ENCODE results near the gene CAMTA1.

DNA sequence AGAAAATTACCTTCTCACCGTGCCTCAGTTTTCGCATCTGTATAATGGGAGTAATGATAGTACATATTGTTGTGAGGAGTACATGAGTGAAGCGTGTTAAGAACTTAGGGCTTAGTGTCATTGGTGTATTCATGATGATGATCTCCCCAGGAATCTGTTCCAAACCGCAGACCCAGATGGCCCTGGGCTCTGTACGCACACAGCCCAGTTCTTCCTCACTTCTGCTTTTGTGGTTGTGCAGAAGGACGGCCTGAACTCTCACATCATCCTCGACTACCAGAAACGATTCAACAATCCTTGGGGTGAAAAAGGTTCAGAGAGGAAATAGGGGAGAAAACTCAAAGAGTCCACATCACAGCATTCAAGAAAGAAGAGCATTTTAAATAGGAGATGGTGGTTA lies 323.0 kb downstream of the CAMTA1 start:
- TF ChIP-seq, protein P1, sequence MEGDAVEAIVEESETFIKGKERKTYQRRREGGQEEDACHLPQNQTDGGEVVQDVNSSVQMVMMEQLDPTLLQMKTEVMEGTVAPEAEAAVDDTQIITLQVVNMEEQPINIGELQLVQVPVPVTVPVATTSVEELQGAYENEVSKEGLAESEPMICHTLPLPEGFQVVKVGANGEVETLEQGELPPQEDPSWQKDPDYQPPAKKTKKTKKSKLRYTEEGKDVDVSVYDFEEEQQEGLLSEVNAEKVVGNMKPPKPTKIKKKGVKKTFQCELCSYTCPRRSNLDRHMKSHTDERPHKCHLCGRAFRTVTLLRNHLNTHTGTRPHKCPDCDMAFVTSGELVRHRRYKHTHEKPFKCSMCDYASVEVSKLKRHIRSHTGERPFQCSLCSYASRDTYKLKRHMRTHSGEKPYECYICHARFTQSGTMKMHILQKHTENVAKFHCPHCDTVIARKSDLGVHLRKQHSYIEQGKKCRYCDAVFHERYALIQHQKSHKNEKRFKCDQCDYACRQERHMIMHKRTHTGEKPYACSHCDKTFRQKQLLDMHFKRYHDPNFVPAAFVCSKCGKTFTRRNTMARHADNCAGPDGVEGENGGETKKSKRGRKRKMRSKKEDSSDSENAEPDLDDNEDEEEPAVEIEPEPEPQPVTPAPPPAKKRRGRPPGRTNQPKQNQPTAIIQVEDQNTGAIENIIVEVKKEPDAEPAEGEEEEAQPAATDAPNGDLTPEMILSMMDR (IDR thresholded peaks at IDR 0.05; ENCODE audit: insufficient read depth, low read length, poor library complexity, severe bottlenecking) = no peak
- TF ChIP-seq EZH2phosphoT487 (conservative IDR thresholded peaks at IDR 0.05; ENCODE audit: low read length) = no peak

All from SU-DHL-6 (cell line).